ENCODE data around the gene GBX2.

Gene GBX2

GRCh38 chr2:236168110-236169080 lies at the start of gene GBX2:
GBX2 (minus strand) TSS chr2:236168386; CDS start chr2:236167971, 415 bp downstream.
- DNase-seq (ENCODE audit: low read depth), result no peak

GRCh38 chr2:236217926-236218325 lies 49.7 kb upstream of the GBX2 start:
- DNase-seq (ENCODE audit: low read depth), result no peak

GRCh38 chr2:236216711-236217110 lies 48.5 kb upstream of the GBX2 start:
- DNase-seq (ENCODE audit: low read depth), result no peak

GRCh38 chr2:236215761-236216333 lies 47.7 kb upstream of the GBX2 start:
- DNase-seq (ENCODE audit: low read depth), result no peak

- no peak for DNase-seq (ENCODE audit: low read depth)
Observed at GRCh38 chr2:236215196-236215595, 47.0 kb upstream of the GBX2 start.

GRCh38 chr2:236214376-236214995 lies 46.3 kb upstream of the GBX2 start:
- DNase-seq (ENCODE audit: low read depth), result no peak

GRCh38 chr2:236211296-236211695 lies 43.1 kb upstream of the GBX2 start:
- DNase-seq (ENCODE audit: low read depth), result no peak

GRCh38 chr2:236210536-236210935 lies 42.4 kb upstream of the GBX2 start:
- DNase-seq (ENCODE audit: low read depth), result no peak

GRCh38 chr2:236209996-236210395 lies 41.8 kb upstream of the GBX2 start:
- DNase-seq (ENCODE audit: low read depth), result no peak

GRCh38 chr2:236209535-236209934 lies 41.3 kb upstream of the GBX2 start:
- no peak for DNase-seq (ENCODE audit: low read depth)

- DNase-seq (ENCODE audit: low read depth), result no peak
Observed at GRCh38 chr2:236208019-236208926, 40.1 kb upstream of the GBX2 start.

- DNase-seq (ENCODE audit: low read depth), result no peak
Observed at GRCh38 chr2:236207472-236207871, 39.3 kb upstream of the GBX2 start.

- no peak for DNase-seq (ENCODE audit: low read depth)
Observed at GRCh38 chr2:236205867-236206645, 37.9 kb upstream of the GBX2 start.

GRCh38 chr2:236204953-236205352 lies 36.8 kb upstream of the GBX2 start:
- DNase-seq (ENCODE audit: low read depth), result no peak

GRCh38 chr2:236200378-236200777 lies 32.2 kb upstream of the GBX2 start:
- DNase-seq (ENCODE audit: low read depth), result no peak

GRCh38 chr2:236196366-236196765 lies 28.2 kb upstream of the GBX2 start:
- DNase-seq (ENCODE audit: low read depth), result no peak

GRCh38 chr2:236195726-236196125 lies 27.5 kb upstream of the GBX2 start:
- no peak for DNase-seq (ENCODE audit: low read depth)

- no peak for DNase-seq (ENCODE audit: low read depth)
Observed at GRCh38 chr2:236194786-236195185, 26.6 kb upstream of the GBX2 start.

GRCh38 chr2:236193026-236193425 lies 24.8 kb upstream of the GBX2 start:
- no peak for DNase-seq (ENCODE audit: low read depth)

GRCh38 chr2:236190674-236191073 lies 22.5 kb upstream of the GBX2 start:
- DNase-seq (ENCODE audit: low read depth), result no peak

- DNase-seq (ENCODE audit: low read depth), result no peak
Observed at GRCh38 chr2:236184701-236185100, 16.5 kb upstream of the GBX2 start.

Data from stimulated activated CD8-positive, alpha-beta memory T cell treated with anti-CD3 and anti-CD28 coated beads, Interleukin-12 subunit alpha, Interleukin-12 subunit beta, amount 100 ng/mL, for 4 hours (primary cell).